CD4-positive, alpha-beta T cell (primary cell): ENCODE data around the gene SCUBE1. TPM values are rescaled to one million over a fixed set of nuclear protein-coding genes. Genes with fewer than 3 reads are reported as not detected.

ENCODE experiments used
- ATAC-seq: fragments of 200-7000 bp; cut with Tn5 transposase; one replicate; pipeline ENCODE4 v1.10.0; 2022; ENCODE audit warnings: mild to moderate bottlenecking; ENCODE audit not compliant: poor library complexity
- CTCF ChIA-PET: fragments of 350-600 bp; sonication (Branson Sonifier 250); formaldehyde crosslinking; loops from one replicate; lab custom pipeline; 2021; ENCODE audit warnings: antibody characterized with exemption, inconsistent platforms; lab: Charles Lee
- POLR2A ChIA-PET: fragments of 350-600 bp; sonication (Branson Sonifier 250); formaldehyde crosslinking; loops from one replicate; lab custom pipeline; 2021; ENCODE audit warnings: antibody characterized with exemption, inconsistent platforms; lab: Charles Lee
- DNase-seq, 14 experiments: peaks; one replicate each; pipeline ENCODE4 v3.0.0-alpha.2; 2013 to 2020; ENCODE audit warnings: mixed read lengths in 2 of 14
- H3K27ac ChIP-seq, 2 donors: one replicate each; pipeline versions ENCODE4 v1.5.1 to v1.7.0; 2013; ENCODE audit warnings: low read length in 2 of 2, low read depth in 1 of 2, mild to moderate bottlenecking in 1 of 2
- H3K27me3 ChIP-seq, 2 experiments: 1 replicate in 1 of 2; 2 replicates in 1 of 2; pipeline versions ENCODE4 v1.6.1 to v1.7.0; 2013; ENCODE audit warnings: low read length in 2 of 2, control low read depth in 1 of 2, mild to moderate bottlenecking in 1 of 2, moderate library complexity in 1 of 2; ENCODE audit not compliant: insufficient read depth in 2 of 2, control insufficient read depth in 1 of 2
- H3K36me3 ChIP-seq: one replicate; pipeline ENCODE4 v1.6.1; 2013; ENCODE audit warnings: low read length, control low read depth; ENCODE audit not compliant: insufficient read depth
- H3K4me1 ChIP-seq: one replicate; pipeline ENCODE4 v1.6.1; 2013; ENCODE audit warnings: low read length, control low read depth; ENCODE audit not compliant: insufficient read depth
- H3K4me3 ChIP-seq: one replicate; pipeline ENCODE4 v1.5.1; 2013; ENCODE audit warnings: mild to moderate bottlenecking, low read length, moderate library complexity
- H3K9me3 ChIP-seq, 2 experiments: 1 replicate in 1 of 2; 2 replicates in 1 of 2; pipeline versions ENCODE4 v1.6.1 to v1.7.0; 2013; ENCODE audit warnings: low read length in 2 of 2, mild to moderate bottlenecking in 2 of 2, control low read depth in 1 of 2, moderate library complexity in 1 of 2; ENCODE audit not compliant: control insufficient read depth in 1 of 2, insufficient read depth in 1 of 2
- H3K27ac Mint-ChIP-seq: one replicate; pipeline ENCODE4 v1.8.0; 2020; ENCODE audit warnings: mixed read lengths
- H3K27me3 Mint-ChIP-seq: one replicate; pipeline ENCODE4 v1.8.0; 2021; ENCODE audit warnings: mixed read lengths
- H3K36me3 Mint-ChIP-seq: one replicate; pipeline ENCODE4 v1.8.0; 2021; ENCODE audit warnings: low read depth, mixed read lengths
- H3K4me1 Mint-ChIP-seq: one replicate; pipeline ENCODE4 v1.8.0; 2021; ENCODE audit warnings: low read depth, mixed read lengths
- H3K4me3 Mint-ChIP-seq: one replicate; pipeline ENCODE4 v1.8.0; 2020; ENCODE audit warnings: mild to moderate bottlenecking, mixed read lengths
- H3K9me3 Mint-ChIP-seq: one replicate; pipeline ENCODE4 v1.8.0; 2020; ENCODE audit warnings: mixed read lengths
- CTCF ChIP-seq: fragments of 200-600 bp; IDR thresholded peaks from one replicate; pipeline ENCODE4 v1.8.0; 2022; ENCODE audit warnings: antibody characterized with exemption, mild to moderate bottlenecking
- intact Hi-C, 2 experiments: fragments of 100-400 bp; cut with DNase I in 1 of 2; cut with micrococcal nuclease in 1 of 2; formaldehyde crosslinking; loops; one replicate each; pipeline versions ENCODE4 v1.15.1 to v1.9.0; 2023 to 2025; cut with DNase I, micrococcal nuclease
- total RNA-seq, 174 experiments: library from RNA in 2 of 174; stranded (reverse) in 2 of 174; gene quantifications; one replicate each; pipeline ENCODE4 v1.2.3 and lab custom pipeline; 2021 to 2026

Gene SCUBE1
- total RNA-seq, 2 experiments from 2014 or later, result not detected

GRCh38 chr22:43334378-43334777 lies 8.8 kb downstream of the SCUBE1 start:
- H3K9me3 Mint-ChIP-seq, result no peaks in the 10 kb centered on the region
- no peaks in the 10 kb centered on the region for H3K4me1 Mint-ChIP-seq
- Histone ChIP-seq H3K4me3 (no peak overlapping the region), H3K27ac (no peak overlapping the region), H3K9me3 (no peaks in the 10 kb centered on the region), H3K36me3 (no peaks in the 10 kb centered on the region), H3K4me1 (no peaks in the 10 kb centered on the region), H3K27me3 (no peaks in the 10 kb centered on the region)
- H3K27ac Mint-ChIP-seq, result no peak overlapping the region
- no peak overlapping the region for H3K4me3 Mint-ChIP-seq
- DNase-seq (no peak), ATAC-seq (no peak)
- ChIA-PET CTCF (no interaction called here), POLR2A (no interaction called here)
- no peaks in the 10 kb centered on the region for H3K27me3 Mint-ChIP-seq
- no peaks in the 10 kb centered on the region for H3K36me3 Mint-ChIP-seq
- intact Hi-C loops, result no loop called here
- no peak for TF ChIP-seq CTCF

GRCh38 chr22:43333978-43334377 lies 9.2 kb downstream of the SCUBE1 start:
- Mint-ChIP-seq H3K27ac (no peak overlapping the region), H3K4me3 (no peak overlapping the region), H3K4me1 (no peaks in the 10 kb centered on the region), H3K36me3 (no peaks in the 10 kb centered on the region), H3K27me3 (no peaks in the 10 kb centered on the region), H3K9me3 (no peaks in the 10 kb centered on the region)
- H3K36me3 ChIP-seq, result no peaks in the 10 kb centered on the region
- H3K9me3 ChIP-seq, result no peaks in the 10 kb centered on the region
- H3K27ac ChIP-seq, result no peak overlapping the region
- H3K4me3 ChIP-seq, result no peak overlapping the region
- DNase-seq (no peak), ATAC-seq (no peak)
- no peaks in the 10 kb centered on the region for H3K4me1 ChIP-seq
- TF ChIP-seq CTCF, result no peak
- ChIA-PET CTCF (no interaction called here), POLR2A (no interaction called here)
- no peaks in the 10 kb centered on the region for H3K27me3 ChIP-seq
- intact Hi-C loops, result no loop called here

GRCh38 chr22:43333156-43333555 lies 10.0 kb downstream of the SCUBE1 start:
- H3K27ac ChIP-seq, result no peak overlapping the region
- H3K36me3 ChIP-seq, result no peaks in the 10 kb centered on the region
- intact Hi-C loops, result no loop called here
- DNase-seq, result no peak
- H3K27me3 ChIP-seq, result no peaks in the 10 kb centered on the region
- no peaks in the 10 kb centered on the region for H3K27me3 Mint-ChIP-seq
- no peak overlapping the region for H3K4me3 Mint-ChIP-seq
- H3K9me3 Mint-ChIP-seq, result no peaks in the 10 kb centered on the region
- no peak overlapping the region for H3K4me3 ChIP-seq
- ATAC-seq, result no peak
- no peaks in the 10 kb centered on the region for H3K36me3 Mint-ChIP-seq
- CTCF ChIA-PET, result interaction anchor here (1.5 kb wide), 1 partner anchor 13 kb away, joined by 6 read pairs; no protein-coding TSS in a partner anchor
- H3K4me1 Mint-ChIP-seq, result no peaks in the 10 kb centered on the region
- H3K27ac Mint-ChIP-seq, result no peak overlapping the region
- no peak for TF ChIP-seq CTCF
- POLR2A ChIA-PET, result no interaction called here
- H3K4me1 ChIP-seq, result no peaks in the 10 kb centered on the region
- no peaks in the 10 kb centered on the region for H3K9me3 ChIP-seq
